GM18951 (cell line): ENCODE data around the gene IFTAP.

Experiments used
- POLR2A ChIP-seq: IDR thresholded peaks from 4 replicates; pipeline ENCODE4 v1.6.1; 2011; ENCODE audit warnings: mild to moderate bottlenecking; ENCODE audit not compliant: insufficient read length, insufficient read depth; ENCODE audit errors: extremely low read depth
- in situ Hi-C: fragments of 300-500 bp; cut with MboI; formaldehyde crosslinking; loops from one replicate; pipeline ENCODE4 v1.12.0; 2022; ENCODE audit warnings: low sequenced_read_pairs, mixed read lengths, inconsistent platforms; ENCODE audit not compliant: unreplicated experiment

Gene IFTAP

DNA sequence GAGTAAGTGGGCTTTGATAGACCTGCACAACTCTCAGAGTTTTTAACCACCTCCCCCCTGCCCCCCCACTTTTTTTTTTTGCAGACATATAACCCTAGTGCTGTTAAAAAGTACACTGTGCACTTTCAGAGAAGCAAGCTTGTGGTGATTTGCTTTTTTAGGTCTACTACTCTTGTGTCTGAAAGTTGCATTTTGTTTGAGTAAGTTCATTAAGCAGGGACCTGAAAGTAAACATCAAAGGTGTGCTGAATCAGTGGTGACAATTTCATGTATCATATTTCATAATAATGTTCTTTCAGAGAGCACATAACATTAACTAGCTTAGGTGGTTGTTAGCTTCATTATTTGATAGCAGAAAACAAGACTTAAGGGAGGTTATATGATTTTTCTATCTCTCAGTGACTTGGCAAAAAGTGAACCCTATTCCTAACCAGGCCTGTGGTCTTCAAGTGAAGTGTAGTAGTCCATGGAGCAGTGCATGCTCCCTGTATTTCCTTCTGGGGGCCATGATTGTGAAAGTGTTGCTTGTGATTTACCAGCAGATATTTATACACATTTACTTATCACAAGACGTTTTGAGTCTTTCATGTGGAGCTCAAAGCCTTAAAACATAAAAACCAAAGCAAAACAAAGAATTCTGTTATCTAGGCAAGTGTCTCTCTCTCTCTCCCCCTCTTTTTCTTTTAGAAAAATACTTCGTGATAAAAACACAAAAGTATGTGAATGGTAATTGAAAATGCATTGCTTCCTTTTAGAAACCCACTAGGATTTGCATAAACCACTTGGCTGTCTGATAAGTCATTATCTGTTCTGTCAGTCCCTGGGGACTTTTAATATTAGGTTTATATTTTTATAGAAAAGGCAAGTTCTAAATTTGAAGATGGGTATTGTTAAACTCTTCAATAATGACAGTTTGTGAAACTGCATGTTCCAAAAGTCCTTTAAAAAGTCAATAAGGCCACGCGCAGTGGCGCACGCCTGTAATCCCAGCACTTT is 11.2 kb downstream of the IFTAP start:
- in situ Hi-C loops = no loop called here

DNA sequence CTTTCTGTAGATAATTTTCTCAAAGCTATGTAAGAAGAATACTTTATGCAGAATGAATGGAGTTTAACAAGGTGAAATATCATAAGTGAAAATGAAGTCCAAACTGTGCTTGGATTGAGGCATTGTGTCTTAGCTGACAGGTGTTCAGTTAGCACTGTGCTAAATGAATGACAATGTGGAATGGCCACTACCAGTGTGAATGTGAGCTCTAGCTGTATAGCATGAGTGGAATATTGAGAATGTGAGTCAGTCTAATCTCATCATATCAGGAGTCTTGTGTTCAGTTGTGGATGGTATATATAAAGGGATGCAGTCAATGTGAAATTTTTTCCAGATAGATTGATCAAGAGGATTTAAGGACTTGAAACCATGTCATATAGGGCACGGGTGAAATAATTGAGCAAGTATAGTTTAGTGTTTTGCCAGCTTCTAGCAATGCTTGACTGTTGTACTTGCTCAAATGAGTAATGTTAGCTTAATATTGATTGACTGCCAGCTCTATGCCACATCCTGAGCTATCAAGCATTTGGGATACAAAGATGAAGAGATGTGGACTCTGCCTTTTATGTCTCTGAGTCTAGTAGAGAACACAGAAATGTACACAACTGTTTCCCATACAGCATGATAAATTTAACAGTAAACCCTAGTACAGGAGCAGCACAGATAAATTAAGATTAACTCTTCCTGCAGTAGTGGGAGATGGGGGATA is 14.3 kb downstream of the IFTAP start:
- in situ Hi-C loops = no loop called here
- TF ChIP-seq POLR2A = no peak

More for the DNA sequence above, 11.2 kb downstream of the IFTAP start:
- TF ChIP-seq POLR2A = no peak

DNA sequence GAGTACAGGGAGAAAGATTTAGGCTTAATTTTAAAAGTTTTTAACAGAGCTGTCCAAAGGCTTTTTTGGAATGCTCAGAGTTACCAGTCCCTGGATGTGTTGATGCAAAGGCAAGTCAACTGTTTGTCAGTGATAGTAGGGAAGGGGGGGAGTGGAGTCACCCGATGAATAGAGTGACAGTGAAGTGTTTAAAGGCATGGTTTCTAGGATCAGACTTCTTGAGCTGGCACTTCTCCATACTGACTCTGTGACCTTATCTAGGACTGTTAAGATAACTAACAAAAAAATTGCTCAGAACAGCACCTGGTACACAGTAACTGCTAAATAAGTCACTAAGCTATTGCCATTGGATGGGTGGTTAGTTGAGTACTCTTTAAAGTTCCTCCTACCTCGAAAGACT is 15.1 kb downstream of the IFTAP start:
- no peak for TF ChIP-seq POLR2A
- in situ Hi-C loops = no loop called here

DNA sequence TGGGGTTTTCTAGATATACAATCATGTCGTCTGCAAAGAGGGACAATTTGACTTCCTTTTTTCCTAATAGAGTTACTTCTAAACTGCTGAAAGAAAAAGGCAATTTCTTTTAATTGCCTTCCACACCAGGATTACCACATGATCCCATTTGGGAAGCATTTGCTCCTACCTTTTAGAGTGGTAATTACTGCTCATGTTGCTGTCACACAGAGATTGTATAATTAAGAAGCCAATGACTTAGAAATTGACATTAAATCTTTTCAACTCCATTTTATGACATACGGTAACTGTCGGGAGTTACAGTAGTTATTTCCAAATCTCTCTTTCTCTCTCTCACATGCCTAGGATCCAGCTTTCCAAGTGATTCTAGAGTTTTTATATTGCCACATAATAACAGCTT is 21.5 kb downstream of the IFTAP start:
- no peak for TF ChIP-seq POLR2A
- in situ Hi-C loops = no loop called here

DNA sequence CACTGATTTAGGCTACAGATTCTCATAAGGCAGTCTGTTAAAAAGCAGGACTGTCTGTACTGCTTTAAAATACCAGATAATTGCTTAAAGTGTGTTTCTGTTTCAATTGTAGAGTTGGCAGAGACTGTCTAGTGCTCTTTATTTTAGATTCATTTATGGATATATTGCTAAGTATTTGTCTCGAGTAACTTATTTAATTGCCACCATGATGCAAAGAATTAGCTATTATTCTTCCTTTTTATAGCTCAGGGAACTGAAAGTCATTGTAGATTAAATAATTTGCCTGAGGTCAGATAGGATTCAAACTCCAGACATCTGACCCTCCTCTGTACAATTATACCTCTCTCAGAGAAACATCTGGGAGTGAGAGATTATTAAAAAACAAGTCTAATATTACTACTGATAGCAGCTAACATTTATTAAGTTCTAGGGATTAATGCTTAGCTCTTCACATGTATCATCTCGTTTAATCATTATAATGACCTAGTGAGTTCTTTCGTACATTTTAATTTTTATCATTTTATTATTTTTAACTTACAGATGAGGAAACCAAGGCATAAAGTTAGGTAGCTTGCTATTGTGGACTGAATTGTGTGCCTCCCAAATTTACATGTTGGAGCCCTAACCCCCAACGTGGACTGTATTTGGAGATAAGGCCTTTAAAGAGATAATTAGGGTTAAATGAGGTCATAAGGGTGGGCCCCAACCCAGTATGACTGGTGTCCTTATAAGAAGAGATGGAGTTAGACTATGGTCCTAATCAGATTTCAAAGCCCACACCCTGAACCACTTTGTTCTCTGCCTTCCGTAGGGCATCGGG is 23.5 kb downstream of the IFTAP start:
- in situ Hi-C loops = no loop called here
- no peak for TF ChIP-seq POLR2A

DNA sequence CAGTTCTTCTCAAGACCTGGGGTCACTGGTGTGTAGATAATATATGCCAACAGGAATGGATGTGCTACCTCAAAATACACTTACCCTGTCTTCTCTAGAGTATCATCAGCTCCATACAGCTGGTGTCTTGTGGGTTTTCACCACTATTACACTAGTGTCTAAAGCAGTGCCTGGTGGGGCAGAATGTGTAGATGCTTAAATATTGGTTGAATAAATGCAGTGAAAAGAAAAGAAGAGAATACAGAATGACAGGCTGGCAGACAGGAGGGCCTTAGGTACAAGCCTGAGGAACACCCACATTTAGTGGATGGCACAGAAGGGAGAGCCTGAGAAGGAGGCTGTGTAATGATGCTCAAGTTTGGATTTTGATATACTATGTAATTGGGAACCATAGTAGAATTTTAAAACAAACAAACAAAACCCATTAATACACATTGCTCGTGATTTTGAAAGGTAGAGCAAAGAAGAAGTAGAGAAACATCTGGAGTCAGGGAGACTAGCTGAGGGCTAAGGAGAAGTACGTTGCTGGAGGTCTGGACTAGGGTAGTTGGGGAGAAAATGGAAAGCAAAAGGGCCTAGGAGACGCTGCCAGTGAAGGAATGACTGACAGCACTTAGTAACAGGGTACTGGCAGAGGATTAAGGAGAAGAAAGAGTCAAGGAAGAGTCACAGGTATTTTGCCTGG is 24.2 kb downstream of the IFTAP start:
- no peak for TF ChIP-seq POLR2A

DNA sequence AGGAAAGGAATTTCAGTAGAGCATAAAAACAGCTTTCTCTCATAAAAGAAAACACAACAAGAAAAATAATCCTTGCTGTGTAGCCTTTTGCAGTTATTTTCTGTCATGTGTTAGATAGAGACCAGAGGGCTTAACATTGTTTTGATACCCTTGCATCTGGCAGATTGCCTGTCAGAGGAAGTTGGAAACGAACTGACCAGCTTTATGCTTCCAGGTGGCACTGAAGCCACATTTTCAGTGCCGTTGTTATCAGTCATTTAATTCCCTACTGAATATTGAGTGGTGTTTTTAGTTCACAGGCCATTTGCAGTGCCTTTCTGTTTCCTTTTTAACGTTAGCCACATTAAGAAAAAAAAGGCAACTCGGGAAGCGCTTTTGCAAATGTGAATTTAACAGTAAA is 25.2 kb downstream of the IFTAP start:
- TF ChIP-seq POLR2A = no peak
- in situ Hi-C loops = no loop called here

More for the DNA sequence above, 24.2 kb downstream of the IFTAP start:
- in situ Hi-C loops = no loop called here

DNA sequence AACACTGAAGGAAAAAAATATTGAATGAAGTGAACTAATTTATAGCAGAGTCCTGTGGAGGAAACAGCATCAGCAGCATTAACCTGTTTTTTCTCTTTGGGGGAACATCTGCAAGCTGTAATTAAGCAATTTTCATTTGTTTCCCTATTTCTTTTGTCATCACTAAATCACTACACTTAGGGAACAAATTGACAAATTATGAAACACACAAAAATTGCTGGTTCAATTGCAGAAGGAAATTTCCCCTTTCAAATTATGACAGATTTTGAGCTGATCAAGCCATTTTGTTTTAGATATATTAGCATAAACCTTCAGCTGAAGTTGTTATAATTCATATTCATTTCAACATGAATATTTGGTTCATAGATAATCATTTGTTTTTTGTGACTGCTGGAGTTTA is 25.9 kb downstream of the IFTAP start:
- in situ Hi-C loops = no loop called here
- no peak for TF ChIP-seq POLR2A

DNA sequence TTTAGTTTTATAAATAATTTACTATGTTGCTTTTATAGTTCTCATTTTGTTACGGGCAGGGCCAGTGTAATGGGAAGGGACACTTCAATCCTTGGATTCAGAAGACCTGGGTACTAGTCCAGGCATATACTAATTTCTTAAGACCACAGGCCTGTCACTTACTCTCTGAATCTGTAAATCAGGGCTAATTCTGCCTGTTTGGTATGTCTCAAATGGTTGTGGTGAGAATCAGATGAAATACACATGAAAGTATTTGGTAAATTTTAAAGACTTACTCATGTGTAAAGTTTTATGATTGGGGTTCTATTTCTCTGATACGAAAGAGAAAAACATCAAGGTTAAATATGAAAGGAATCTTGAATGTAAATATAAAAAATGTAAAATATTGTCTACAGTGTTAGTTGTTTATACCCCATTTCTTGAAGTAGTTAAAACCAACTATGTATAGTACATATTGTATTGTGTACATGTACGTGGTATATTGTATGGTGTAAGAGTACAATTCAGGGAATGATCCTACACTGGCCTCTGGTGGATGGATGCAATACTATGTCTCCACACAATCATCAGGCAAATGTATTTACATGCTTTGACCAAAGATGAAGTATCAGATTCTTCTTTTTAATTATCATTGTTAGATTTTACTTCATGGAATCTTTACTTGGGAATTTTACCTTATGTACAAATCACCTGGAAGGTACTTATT is 28.3 kb downstream of the IFTAP start:
- no peak for TF ChIP-seq POLR2A
- in situ Hi-C loops = no loop called here

DNA sequence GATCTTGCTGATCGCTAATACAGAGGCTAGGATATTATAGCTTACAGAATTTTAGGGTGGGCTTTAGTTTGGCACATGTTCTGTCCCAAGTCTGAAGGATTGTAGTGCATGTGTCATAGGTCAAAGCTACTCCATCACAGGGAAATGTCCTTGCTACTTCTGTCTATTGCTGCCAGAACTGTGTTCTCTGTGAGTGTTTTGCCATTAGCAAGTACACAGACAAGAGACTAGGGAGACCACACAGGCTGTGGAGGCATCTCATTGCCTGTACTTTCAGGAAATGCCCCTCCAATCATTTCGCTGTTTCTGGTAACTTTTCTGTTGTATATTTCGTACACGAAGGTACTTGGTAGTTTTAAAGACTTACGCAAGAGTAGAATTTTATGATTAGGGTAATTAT is 29.2 kb downstream of the IFTAP start:
- in situ Hi-C loops = no loop called here

DNA sequence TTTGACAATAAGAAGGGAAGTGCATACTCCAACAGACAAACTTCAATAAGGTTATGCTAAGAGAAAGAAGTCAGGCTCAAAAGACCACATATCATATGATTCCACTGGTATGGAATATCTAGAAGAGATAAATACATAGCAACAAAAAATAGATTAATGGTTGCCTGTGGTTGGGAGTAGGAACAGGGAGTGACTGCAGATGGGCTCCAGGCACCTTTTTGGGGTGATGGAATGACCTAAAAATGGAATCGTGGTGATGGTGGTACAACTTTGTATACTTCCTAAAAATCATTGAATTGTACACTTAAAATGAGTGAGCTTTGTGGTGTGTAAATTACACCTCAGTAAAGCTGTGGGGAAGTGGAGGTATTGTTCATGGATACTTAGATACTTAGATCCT is 32.7 kb downstream of the IFTAP start:
- in situ Hi-C loops = no loop called here
- no peak for TF ChIP-seq POLR2A

More for the DNA sequence above, 29.2 kb downstream of the IFTAP start:
- TF ChIP-seq POLR2A = no peak

DNA sequence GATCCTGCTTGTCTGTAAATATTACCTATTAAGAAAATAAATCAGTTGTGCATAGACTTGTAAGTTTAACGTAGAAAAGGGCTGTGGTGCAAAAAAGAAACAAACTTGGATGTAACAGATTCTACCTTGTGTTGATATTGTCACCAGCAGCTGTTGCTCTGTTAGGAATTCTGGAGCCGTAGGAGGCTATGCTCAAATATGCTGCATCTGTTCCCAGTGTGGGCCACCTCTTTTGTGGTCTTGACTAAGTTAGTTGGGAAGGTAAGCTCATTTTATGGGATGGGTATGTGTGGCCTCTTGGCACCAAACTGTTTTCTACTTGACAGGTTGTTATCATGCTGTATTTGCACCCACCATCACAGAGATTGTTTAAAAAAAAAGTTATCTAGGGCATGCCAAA is 33.2 kb downstream of the IFTAP start:
- in situ Hi-C loops = no loop called here
- no peak for TF ChIP-seq POLR2A

DNA sequence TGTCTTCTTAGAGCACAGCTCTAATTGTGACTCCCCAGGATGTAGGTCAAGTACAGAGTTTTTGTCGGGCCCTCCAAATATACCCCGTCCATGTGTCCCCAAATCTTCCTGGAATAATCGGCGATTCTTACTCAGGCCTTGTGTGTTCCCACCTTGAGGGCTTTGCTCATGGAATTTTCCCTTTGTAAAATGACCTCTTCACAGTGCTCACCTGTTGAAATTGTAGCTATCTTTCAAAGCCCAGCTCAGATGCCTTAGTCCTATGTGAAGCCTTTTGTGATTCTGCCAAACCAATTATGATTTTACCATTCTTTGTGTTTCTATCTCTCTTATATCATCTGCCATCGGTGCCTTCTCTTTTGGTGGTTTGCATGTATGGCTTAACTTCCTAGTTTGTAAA is 33.8 kb downstream of the IFTAP start:
- in situ Hi-C loops = no loop called here
- TF ChIP-seq POLR2A = no peak
